GM06990 (cell line): Measurements from ENCODE around the gene DNAJB11.

Experiments used
- DNase-seq: peaks from one replicate; pipeline ENCODE4 v3.0.0-alpha.2; 2011; ENCODE audit not compliant: insufficient read length; ENCODE audit errors: extremely low read depth
- H3K27me3 ChIP-seq: replicated peaks from 2 replicates; pipeline ENCODE4 v1.6.0; 2011; ENCODE audit warnings: low read length; ENCODE audit not compliant: control insufficient read depth, insufficient read depth
- H3K36me3 ChIP-seq: 2 replicates; pipeline ENCODE4 v1.5.1; 2011; ENCODE audit warnings: low read length; ENCODE audit not compliant: control insufficient read depth, insufficient read depth
- H3K4me3 ChIP-seq: replicated peaks from 2 replicates; pipeline ENCODE4 v1.5.1; 2011; ENCODE audit warnings: low read depth, mild to moderate bottlenecking, control low read depth, low read length
- TF ChIP-seq, protein P1 (sequence below): IDR thresholded peaks from 2 replicates; pipeline ENCODE4 v1.5.1; 2011; ENCODE audit warnings: low read length, control low read depth, mild to moderate bottlenecking, inconsistent platforms; ENCODE audit not compliant: insufficient read depth, poor library complexity, severe bottlenecking

Gene DNAJB11

GRCh38 chr3:186613637-186614265 lies 43.2 kb downstream of the DNAJB11 start:
- H3K4me3 ChIP-seq: no peak overlapping the region
- no peaks in the 10 kb centered on the region for H3K36me3 ChIP-seq
- DNase-seq: no peak
- TF ChIP-seq, protein P1, sequence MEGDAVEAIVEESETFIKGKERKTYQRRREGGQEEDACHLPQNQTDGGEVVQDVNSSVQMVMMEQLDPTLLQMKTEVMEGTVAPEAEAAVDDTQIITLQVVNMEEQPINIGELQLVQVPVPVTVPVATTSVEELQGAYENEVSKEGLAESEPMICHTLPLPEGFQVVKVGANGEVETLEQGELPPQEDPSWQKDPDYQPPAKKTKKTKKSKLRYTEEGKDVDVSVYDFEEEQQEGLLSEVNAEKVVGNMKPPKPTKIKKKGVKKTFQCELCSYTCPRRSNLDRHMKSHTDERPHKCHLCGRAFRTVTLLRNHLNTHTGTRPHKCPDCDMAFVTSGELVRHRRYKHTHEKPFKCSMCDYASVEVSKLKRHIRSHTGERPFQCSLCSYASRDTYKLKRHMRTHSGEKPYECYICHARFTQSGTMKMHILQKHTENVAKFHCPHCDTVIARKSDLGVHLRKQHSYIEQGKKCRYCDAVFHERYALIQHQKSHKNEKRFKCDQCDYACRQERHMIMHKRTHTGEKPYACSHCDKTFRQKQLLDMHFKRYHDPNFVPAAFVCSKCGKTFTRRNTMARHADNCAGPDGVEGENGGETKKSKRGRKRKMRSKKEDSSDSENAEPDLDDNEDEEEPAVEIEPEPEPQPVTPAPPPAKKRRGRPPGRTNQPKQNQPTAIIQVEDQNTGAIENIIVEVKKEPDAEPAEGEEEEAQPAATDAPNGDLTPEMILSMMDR: no peak
- H3K27me3 ChIP-seq: peaks cover 3% of the 10 kb centered on the region

DNA sequence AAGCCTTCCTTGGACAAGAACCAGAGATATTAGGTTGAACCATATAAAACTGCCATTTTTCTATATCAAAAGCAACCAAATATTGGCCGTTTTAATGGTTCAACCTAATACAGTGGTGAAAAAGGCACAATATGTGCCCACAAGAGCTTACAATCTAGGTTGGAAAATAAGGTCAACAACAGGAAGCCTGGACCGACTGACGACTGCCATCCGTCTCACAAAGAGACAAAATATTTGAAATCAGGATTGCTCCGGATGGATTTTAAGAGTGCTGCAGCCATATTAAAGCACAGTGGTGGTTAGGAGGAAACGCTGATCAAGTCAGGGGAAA lies 43.7 kb downstream of the DNAJB11 start:
- TF ChIP-seq, protein P1: no peak
- Histone ChIP-seq H3K27me3 (peaks cover 3% of the 10 kb centered on the region), H3K4me3 (no peak overlapping the region), H3K36me3 (no peaks in the 10 kb centered on the region)
- no peak for DNase-seq

DNA sequence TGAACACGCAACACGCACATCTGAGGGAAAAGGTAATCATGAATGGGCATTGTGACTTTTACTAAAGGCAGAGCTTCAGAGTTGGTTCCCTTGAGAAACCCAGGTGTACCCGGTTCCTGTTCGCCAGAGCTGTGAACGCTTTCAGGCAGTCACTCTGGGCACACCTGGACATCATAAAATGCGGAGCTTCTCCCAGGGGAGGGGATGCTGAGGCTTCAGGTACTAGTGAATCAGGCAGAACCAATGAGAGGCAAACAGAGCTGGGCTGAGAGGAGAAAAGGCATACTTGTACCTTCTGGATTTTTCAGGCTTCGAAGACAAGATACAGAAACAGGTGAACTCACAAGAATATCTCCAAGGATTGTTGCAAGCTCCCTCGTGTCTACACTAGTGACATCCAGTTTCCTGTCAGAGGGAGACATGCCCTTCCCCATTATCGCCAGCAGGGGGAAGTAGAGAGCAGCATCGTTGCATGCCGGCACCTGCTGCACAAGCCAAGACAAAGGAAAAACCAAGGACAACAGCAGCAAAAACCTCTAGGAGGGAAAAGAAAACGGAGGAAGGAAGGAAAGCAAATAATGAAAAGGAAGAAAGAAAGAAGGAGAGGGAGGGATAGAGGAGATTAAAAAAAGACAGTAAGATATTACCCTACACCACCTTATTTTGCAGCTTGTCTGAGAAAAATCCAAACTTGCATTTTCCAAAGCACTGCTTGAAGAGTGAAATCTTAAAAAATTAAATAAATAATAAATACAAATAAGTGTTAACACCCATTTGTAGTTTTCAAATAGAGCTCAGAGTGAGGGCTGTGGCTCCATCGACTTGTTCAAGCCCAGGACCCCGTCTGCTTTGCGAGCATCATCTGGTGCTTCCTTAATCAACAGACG lies 44.3 kb downstream of the DNAJB11 start:
- TF ChIP-seq, protein P1: peak; percentile 93
- peak; percentile 24 for DNase-seq
- Histone ChIP-seq H3K4me3 (no peak overlapping the region), H3K36me3 (no peaks in the 10 kb centered on the region), H3K27me3 (peaks cover 3% of the 10 kb centered on the region)

GRCh38 chr3:186616299-186616617 lies 45.7 kb downstream of the DNAJB11 start:
- Histone ChIP-seq H3K27me3 (peaks cover 3% of the 10 kb centered on the region), H3K36me3 (no peaks in the 10 kb centered on the region), H3K4me3 (no peak overlapping the region)
- TF ChIP-seq, protein P1: no peak
- no peak for DNase-seq

DNA sequence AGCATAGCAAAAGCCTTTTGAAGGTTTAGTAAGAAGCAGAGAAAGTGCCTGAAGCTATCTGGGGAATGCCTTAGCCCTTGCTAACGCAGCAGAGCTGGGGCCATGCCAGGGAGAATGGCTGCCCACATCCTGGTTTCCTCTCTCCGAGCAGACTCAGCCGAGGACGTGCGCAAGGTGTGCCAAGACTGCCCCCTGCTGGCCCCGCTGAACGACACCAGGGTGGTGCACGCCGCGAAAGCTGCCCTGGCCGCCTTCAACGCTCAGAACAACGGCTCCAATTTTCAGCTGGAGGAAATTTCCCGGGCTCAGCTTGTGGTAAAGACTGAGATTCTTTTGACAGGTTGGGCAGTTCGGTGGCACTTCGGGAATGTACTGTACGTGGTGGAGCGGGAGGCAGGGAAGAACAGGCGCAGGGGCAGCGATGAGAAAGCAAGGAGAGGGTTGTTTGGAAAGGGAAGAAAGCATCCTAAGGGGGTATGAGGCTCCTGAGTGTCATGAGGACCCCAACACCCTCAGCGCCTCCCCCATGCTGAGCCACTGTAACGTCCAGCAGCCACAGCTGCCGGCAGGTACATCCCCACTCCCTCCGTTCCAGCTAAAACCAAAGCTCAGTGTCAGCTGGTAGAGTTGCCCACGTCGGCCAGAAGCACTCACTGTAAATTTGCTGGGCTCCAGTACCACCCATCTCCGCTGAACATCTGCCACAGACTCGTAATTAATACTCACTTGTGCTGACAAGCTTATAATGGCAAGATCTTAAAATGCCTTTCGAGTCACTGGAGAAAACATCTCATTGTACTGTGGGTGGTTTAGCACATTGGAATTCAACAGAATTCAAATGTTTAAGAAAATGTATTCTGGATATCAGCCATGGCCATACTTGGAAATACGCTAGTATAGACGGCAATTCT lies 46.8 kb downstream of the DNAJB11 start:
- H3K36me3 ChIP-seq: no peaks in the 10 kb centered on the region
- H3K27me3 ChIP-seq: peaks cover 3% of the 10 kb centered on the region
- DNase-seq: peak; percentile 71
- TF ChIP-seq, protein P1: peak; percentile 94
- H3K4me3 ChIP-seq: no peak overlapping the region
